Activated T-cell treated with anti-CD3 and anti-CD28 coated beads, Interleukin-2, amount 50 U/mL, for 72 hours (primary cell): ENCODE results near the gene UBA1. TPM values are rescaled to one million over a fixed set of nuclear protein-coding genes. Genes with fewer than 3 reads are reported as not detected.

Source experiments
- ATAC-seq, 2 donors: fragments of 150-1000 bp; cut with Tn5 transposase; replicated peaks in 1 of 2; 2 replicates each; pipeline ENCODE4 v1.10.0; 2021; ENCODE audit warnings: moderate library complexity in 2 of 2, mild to moderate bottlenecking in 1 of 2
- DNase-seq, 2 donors: peaks; one replicate each; pipeline ENCODE4 v3.0.0; 2021 to 2022; ENCODE audit warnings: mixed read lengths in 1 of 2
- H3K27ac Mint-ChIP-seq: one replicate; pipeline ENCODE4 v1.8.0; 2022; ENCODE audit warnings: mild to moderate bottlenecking, moderate library complexity, mixed read lengths
- H3K27me3 Mint-ChIP-seq: one replicate; pipeline ENCODE4 v1.8.0; 2022; ENCODE audit warnings: low read depth, mixed read lengths
- H3K36me3 Mint-ChIP-seq, 2 donors: one replicate each; pipeline ENCODE4 v1.8.0; 2022; ENCODE audit warnings: mixed read lengths in 2 of 2, mild to moderate bottlenecking in 1 of 2; ENCODE audit not compliant: insufficient read depth in 2 of 2
- H3K4me1 Mint-ChIP-seq: one replicate; pipeline ENCODE4 v1.8.0; 2022; ENCODE audit warnings: low read depth, mixed read lengths
- H3K4me3 Mint-ChIP-seq, 2 donors: one replicate each; pipeline ENCODE4 v1.8.0; 2022; ENCODE audit warnings: mild to moderate bottlenecking in 2 of 2, mixed read lengths in 2 of 2, moderate library complexity in 2 of 2
- H3K9me3 Mint-ChIP-seq, 2 donors: one replicate each; pipeline ENCODE4 v1.8.0; 2022; ENCODE audit warnings: mixed read lengths in 2 of 2
- total RNA-seq, 2 donors: library from RNA; stranded (reverse); gene quantifications; one replicate each; pipeline ENCODE4 v1.2.3, GENCODE V29; 2022

UBA1 gene
- total RNA-seq, 2 donors from 2014 or later = 160 to 197 TPM

- ATAC-seq = no peak
- H3K9me3 Mint-ChIP-seq = no peaks in the 10 kb centered on the region
- no peak overlapping the region for H3K27ac Mint-ChIP-seq
- no peak for DNase-seq
- no peaks in the 10 kb centered on the region for H3K4me1 Mint-ChIP-seq
- no peak overlapping the region for H3K4me3 Mint-ChIP-seq
- no peaks in the 10 kb centered on the region for H3K27me3 Mint-ChIP-seq
- H3K36me3 Mint-ChIP-seq = peaks cover 3 to 11% of the 10 kb centered on the region in 2 donors
These were observed 34.8 kb upstream of the UBA1 start for GRCh38 chrX:47158781-47159180.

- ATAC-seq (no peak), DNase-seq (no peak)
- Mint-ChIP-seq H3K4me3 (no peak overlapping the region), H3K27me3 (no peaks in the 10 kb centered on the region), H3K9me3 (no peaks in the 10 kb centered on the region), H3K27ac (no peak overlapping the region), H3K36me3 (peaks cover 4 to 14% of the 10 kb centered on the region in 2 donors), H3K4me1 (no peaks in the 10 kb centered on the region)
These were observed 32.8 kb upstream of the UBA1 start for GRCh38 chrX:47160781-47161180.

GRCh38 chrX:47162927-47163583, 30.6 kb upstream of the UBA1 start:
- H3K27ac Mint-ChIP-seq = no peak overlapping the region
- no peak overlapping the region for H3K4me3 Mint-ChIP-seq
- H3K9me3 Mint-ChIP-seq = no peaks in the 10 kb centered on the region
- H3K4me1 Mint-ChIP-seq = no peaks in the 10 kb centered on the region
- peaks cover 1 to 14% of the 10 kb centered on the region in 2 donors for H3K36me3 Mint-ChIP-seq
- H3K27me3 Mint-ChIP-seq = peaks cover 6% of the 10 kb centered on the region
- ATAC-seq (no peak), DNase-seq (no peak)

- DNase-seq = no peak
- Mint-ChIP-seq H3K4me1 (no peaks in the 10 kb centered on the region), H3K4me3 (no peak overlapping the region), H3K9me3 (no peaks in the 10 kb centered on the region), H3K27me3 (peaks cover 15% of the 10 kb centered on the region), H3K27ac (no peak overlapping the region), H3K36me3 (peaks cover 5 to 19% of the 10 kb centered on the region in 2 donors)
- no peak for ATAC-seq
These were observed 29.2 kb upstream of the UBA1 start for GRCh38 chrX:47164420-47164819.

GRCh38 chrX:47166126-47166525, 27.5 kb upstream of the UBA1 start:
- DNase-seq (no peak), ATAC-seq (no peak)
- Mint-ChIP-seq H3K4me3 (no peak overlapping the region), H3K27ac (no peak overlapping the region), H3K36me3 (peaks cover 5 to 15% of the 10 kb centered on the region in 2 donors), H3K9me3 (no peaks in the 10 kb centered on the region), H3K27me3 (peaks cover 15% of the 10 kb centered on the region), H3K4me1 (no peaks in the 10 kb centered on the region)

GRCh38 chrX:47168495-47169073, 25.0 kb upstream of the UBA1 start:
- Mint-ChIP-seq H3K9me3 (no peaks in the 10 kb centered on the region), H3K4me1 (no peaks in the 10 kb centered on the region), H3K36me3 (peaks cover 5 to 10% of the 10 kb centered on the region in 2 donors), H3K27me3 (peaks cover 15% of the 10 kb centered on the region), H3K27ac (peak overlapping the region; percentile 1), H3K4me3 (no peak overlapping the region)
- DNase-seq = no peak
- ATAC-seq = no peak

- no peaks in the 10 kb centered on the region for H3K4me1 Mint-ChIP-seq
- H3K27ac Mint-ChIP-seq = no peak overlapping the region
- DNase-seq = no peak
- peaks cover 15% of the 10 kb centered on the region for H3K27me3 Mint-ChIP-seq
- ATAC-seq = no peak
- H3K4me3 Mint-ChIP-seq = no peak overlapping the region
- peaks cover 7% of the 10 kb centered on the region in 2 donors for H3K36me3 Mint-ChIP-seq
- no peaks in the 10 kb centered on the region for H3K9me3 Mint-ChIP-seq
These were observed 24.4 kb upstream of the UBA1 start for GRCh38 chrX:47169273-47169672.

GRCh38 chrX:47169726-47170515, 23.7 kb upstream of the UBA1 start:
- H3K27ac Mint-ChIP-seq = no peak overlapping the region

GRCh38 chrX:47170861-47171692, 22.6 kb upstream of the UBA1 start:
- Mint-ChIP-seq H3K4me3 (no peak overlapping the region), H3K36me3 (peaks cover 6 to 7% of the 10 kb centered on the region in 2 donors), H3K27me3 (peaks cover 15% of the 10 kb centered on the region), H3K9me3 (no peaks in the 10 kb centered on the region), H3K27ac (peak overlapping the region; percentile 68), H3K4me1 (no peaks in the 10 kb centered on the region)
- ATAC-seq (no peak), DNase-seq (no peak)

More at GRCh38 chrX:47169726-47170515, 23.7 kb upstream of the UBA1 start:
- H3K27me3 Mint-ChIP-seq = peaks cover 15% of the 10 kb centered on the region
- H3K4me3 Mint-ChIP-seq = no peak overlapping the region
- ATAC-seq (no peak), DNase-seq (no peak)
- no peaks in the 10 kb centered on the region for H3K4me1 Mint-ChIP-seq
- no peaks in the 10 kb centered on the region for H3K9me3 Mint-ChIP-seq
- peaks cover 6 to 7% of the 10 kb centered on the region in 2 donors for H3K36me3 Mint-ChIP-seq

- H3K4me3 Mint-ChIP-seq = no peak overlapping the region
- DNase-seq (no peak), ATAC-seq (no peak)
- H3K27ac Mint-ChIP-seq = no peak overlapping the region
- H3K27me3 Mint-ChIP-seq = peaks cover 15% of the 10 kb centered on the region
- H3K9me3 Mint-ChIP-seq = no peaks in the 10 kb centered on the region
- H3K4me1 Mint-ChIP-seq = no peaks in the 10 kb centered on the region
- peaks cover 7 to 9% of the 10 kb centered on the region in 2 donors for H3K36me3 Mint-ChIP-seq
These were observed 21.6 kb upstream of the UBA1 start for GRCh38 chrX:47171996-47172395.

- Mint-ChIP-seq H3K27ac (no peak overlapping the region), H3K27me3 (peaks cover 15% of the 10 kb centered on the region), H3K36me3 (peaks cover 7 to 9% of the 10 kb centered on the region in 2 donors), H3K4me1 (no peaks in the 10 kb centered on the region), H3K4me3 (no peak overlapping the region), H3K9me3 (no peaks in the 10 kb centered on the region)
- ATAC-seq (no peak), DNase-seq (no peak)
These were observed 21.1 kb upstream of the UBA1 start for GRCh38 chrX:47172549-47172948.

- H3K27ac Mint-ChIP-seq = no peak overlapping the region
- no peak for DNase-seq
- no peak for ATAC-seq
- H3K4me3 Mint-ChIP-seq = no peak overlapping the region
- no peaks in the 10 kb centered on the region for H3K9me3 Mint-ChIP-seq
- H3K36me3 Mint-ChIP-seq = peaks cover 7 to 12% of the 10 kb centered on the region in 2 donors
- H3K27me3 Mint-ChIP-seq = peaks cover 14% of the 10 kb centered on the region
- no peaks in the 10 kb centered on the region for H3K4me1 Mint-ChIP-seq
These were observed 20.4 kb upstream of the UBA1 start for GRCh38 chrX:47172971-47173792.
